HepG2 (cell line): ENCODE measurements around the gene RAPGEF6. TPM values are rescaled to one million over a fixed set of nuclear protein-coding genes. Genes with fewer than 3 reads are reported as not detected.
A peak's percentile ranks its signal among the peaks of the same experiment; 100 is the strongest.

Experiments used
- NFKBIZ ChIP-seq: IDR thresholded peaks from 2 replicates; pipeline ENCODE4 v1.6.1; 2018; ENCODE audit warnings: missing genetic modification reagents, missing compliant biosample characterization
- ZNF605 ChIP-seq: sonication (generic); formaldehyde crosslinking; IDR thresholded peaks from 2 replicates; pipeline ENCODE4 v1.8.0; 2022; ENCODE audit warnings: mild to moderate bottlenecking, missing genetic modification reagents
- polyA plus RNA-seq, 8 experiments: library from polyadenylated mRNA; depleted of rRNA in 3 of 8; stranded (reverse) in 7 of 8; unstranded in 1 of 8; fragments of >200 nt; fragmentation: Illumina TruSeq in 4 of 8; extraction: Trizol in 4 of 8; gene quantifications; 2 replicates each; pipeline versions ENCODE4 v1.2.1 to v1.2.3, GENCODE V29; 2011 to 2016; ENCODE audit warnings: low read depth in 4 of 8, missing spikeins in 1 of 8, mixed read lengths in 1 of 8; ENCODE audit not compliant: insufficient read depth in 1 of 8
- total RNA-seq, 5 experiments: library from RNA; depleted of rRNA; stranded (reverse); fragments of >200 nt; fragmentation: Illumina TruSeq; extraction: Trizol; gene quantifications; 2 replicates each; pipeline ENCODE4 v1.2.3, GENCODE V29; 2016; ENCODE audit warnings: low read depth in 1 of 5
- TF ChIP-seq, protein P1 (sequence below), 2 experiments: sonication (generic) in 1 of 2; formaldehyde crosslinking in 1 of 2; IDR thresholded peaks; 2 replicates each; pipeline versions ENCODE4 v1.5.1 to v1.6.1; 2011 to 2020; ENCODE audit warnings: borderline replicate concordance in 1 of 2, low read depth in 1 of 2, low read length in 1 of 2, mild to moderate bottlenecking in 1 of 2, missing genetic modification reagents in 1 of 2, moderate library complexity in 1 of 2
- TF ChIP-seq, protein P2 (sequence below): sonication (generic); formaldehyde crosslinking; IDR thresholded peaks from 2 replicates; pipeline ENCODE4 v1.4.0; 2020; ENCODE audit warnings: mild to moderate bottlenecking, missing genetic modification reagents
- TF ChIP-seq, protein P3 (sequence below): sonication (generic); formaldehyde crosslinking; IDR thresholded peaks from 2 replicates; pipeline ENCODE4 v1.5.0; 2020; ENCODE audit warnings: missing genetic modification reagents
- TF ChIP-seq, protein P4 (sequence below): fragments of 450-650 bp; IDR thresholded peaks from 2 replicates; pipeline ENCODE4 v1.6.1; 2016

RAPGEF6 gene
- total and polyA plus RNA-seq, 2 of the 13 experiments (the other 11 are each of a cell fraction or from before 2014, with no cell fraction given) = 7.7 to 24.6 TPM

DNA sequence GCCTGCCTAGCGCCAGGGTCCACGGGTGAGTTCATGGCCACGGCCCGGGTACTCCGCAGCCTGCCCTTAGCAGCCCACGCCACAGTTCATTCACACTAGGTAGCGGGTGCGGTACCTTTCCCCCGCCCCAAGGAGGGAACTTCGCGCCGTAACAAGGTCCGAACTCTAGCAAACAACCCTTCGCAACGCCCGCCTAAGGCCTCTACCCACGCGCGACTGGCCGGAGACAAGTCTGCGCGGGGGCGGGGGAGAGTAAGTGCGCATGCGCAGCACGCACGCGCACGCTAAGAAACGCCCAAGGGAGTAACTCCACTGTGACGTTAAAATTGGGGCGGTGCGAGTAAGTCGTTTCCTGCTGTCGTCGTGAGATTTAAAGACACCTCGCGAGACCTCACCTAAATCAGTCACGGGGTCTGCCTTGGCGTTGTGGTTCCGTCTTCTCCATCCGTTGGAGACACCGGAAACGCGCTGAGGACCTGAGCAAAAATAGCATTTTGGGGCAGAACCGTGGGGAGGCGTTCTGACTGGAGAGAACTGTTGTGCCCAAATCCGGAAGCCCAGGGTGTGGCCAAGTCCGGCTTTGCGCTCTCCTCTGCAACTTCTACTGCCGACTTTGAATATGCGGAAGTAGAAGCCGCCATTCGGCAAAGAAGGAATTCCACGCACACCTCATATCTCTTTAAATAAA, at the start of gene RAPGEF6 (continued):
- TF ChIP-seq, protein P1, sequence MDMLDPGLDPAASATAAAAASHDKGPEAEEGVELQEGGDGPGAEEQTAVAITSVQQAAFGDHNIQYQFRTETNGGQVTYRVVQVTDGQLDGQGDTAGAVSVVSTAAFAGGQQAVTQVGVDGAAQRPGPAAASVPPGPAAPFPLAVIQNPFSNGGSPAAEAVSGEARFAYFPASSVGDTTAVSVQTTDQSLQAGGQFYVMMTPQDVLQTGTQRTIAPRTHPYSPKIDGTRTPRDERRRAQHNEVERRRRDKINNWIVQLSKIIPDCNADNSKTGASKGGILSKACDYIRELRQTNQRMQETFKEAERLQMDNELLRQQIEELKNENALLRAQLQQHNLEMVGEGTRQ (IDR thresholded peaks at IDR 0.05; ENCODE audit: low read depth, low read length) = peak; percentile 76
- TF ChIP-seq, protein P1 (CRISPR knock-in tag; IDR thresholded peaks at IDR 0.05; ENCODE audit: borderline replicate concordance) = peak; percentile 85
- TF ChIP-seq, protein P2, sequence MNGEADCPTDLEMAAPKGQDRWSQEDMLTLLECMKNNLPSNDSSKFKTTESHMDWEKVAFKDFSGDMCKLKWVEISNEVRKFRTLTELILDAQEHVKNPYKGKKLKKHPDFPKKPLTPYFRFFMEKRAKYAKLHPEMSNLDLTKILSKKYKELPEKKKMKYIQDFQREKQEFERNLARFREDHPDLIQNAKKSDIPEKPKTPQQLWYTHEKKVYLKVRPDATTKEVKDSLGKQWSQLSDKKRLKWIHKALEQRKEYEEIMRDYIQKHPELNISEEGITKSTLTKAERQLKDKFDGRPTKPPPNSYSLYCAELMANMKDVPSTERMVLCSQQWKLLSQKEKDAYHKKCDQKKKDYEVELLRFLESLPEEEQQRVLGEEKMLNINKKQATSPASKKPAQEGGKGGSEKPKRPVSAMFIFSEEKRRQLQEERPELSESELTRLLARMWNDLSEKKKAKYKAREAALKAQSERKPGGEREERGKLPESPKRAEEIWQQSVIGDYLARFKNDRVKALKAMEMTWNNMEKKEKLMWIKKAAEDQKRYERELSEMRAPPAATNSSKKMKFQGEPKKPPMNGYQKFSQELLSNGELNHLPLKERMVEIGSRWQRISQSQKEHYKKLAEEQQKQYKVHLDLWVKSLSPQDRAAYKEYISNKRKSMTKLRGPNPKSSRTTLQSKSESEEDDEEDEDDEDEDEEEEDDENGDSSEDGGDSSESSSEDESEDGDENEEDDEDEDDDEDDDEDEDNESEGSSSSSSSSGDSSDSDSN = peak; percentile 68
- peak; percentile 93 for TF ChIP-seq ZNF605 (CRISPR knock-in tag)
- TF ChIP-seq, protein P3, sequence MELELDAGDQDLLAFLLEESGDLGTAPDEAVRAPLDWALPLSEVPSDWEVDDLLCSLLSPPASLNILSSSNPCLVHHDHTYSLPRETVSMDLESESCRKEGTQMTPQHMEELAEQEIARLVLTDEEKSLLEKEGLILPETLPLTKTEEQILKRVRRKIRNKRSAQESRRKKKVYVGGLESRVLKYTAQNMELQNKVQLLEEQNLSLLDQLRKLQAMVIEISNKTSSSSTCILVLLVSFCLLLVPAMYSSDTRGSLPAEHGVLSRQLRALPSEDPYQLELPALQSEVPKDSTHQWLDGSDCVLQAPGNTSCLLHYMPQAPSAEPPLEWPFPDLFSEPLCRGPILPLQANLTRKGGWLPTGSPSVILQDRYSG (CRISPR knock-in tag) = no peak; the same call in 1 of the 2 replicates
- TF ChIP-seq NFKBIZ = no peak
- TF ChIP-seq, protein P4, sequence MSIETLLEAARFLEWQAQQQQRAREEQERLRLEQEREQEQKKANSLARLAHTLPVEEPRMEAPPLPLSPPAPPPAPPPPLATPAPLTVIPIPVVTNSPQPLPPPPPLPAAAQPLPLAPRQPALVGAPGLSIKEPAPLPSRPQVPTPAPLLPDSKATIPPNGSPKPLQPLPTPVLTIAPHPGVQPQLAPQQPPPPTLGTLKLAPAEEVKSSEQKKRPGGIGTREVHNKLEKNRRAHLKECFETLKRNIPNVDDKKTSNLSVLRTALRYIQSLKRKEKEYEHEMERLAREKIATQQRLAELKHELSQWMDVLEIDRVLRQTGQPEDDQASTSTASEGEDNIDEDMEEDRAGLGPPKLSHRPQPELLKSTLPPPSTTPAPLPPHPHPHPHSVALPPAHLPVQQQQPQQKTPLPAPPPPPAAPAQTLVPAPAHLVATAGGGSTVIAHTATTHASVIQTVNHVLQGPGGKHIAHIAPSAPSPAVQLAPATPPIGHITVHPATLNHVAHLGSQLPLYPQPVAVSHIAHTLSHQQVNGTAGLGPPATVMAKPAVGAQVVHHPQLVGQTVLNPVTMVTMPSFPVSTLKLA = peak; percentile 35
